22Rv1 (cell line): ENCODE data around the gene ITIH4.

Experiments used
- CTCF ChIP-seq: fragments of 450-650 bp; IDR thresholded peaks from 2 replicates; pipeline ENCODE4 v1.5.1; 2017; ENCODE audit warnings: mild to moderate bottlenecking
- ZFX ChIP-seq: fragments of 450-650 bp; IDR thresholded peaks from 2 replicates; pipeline ENCODE4 v1.6.1; 2017; ENCODE audit warnings: antibody characterized with exemption, borderline replicate concordance

GRCh38 chr3:52856666-52857065 lies 26.2 kb upstream of the ITIH4 start:
- TF ChIP-seq CTCF (no peak), ZFX (no peak)
